ENCODE measurements around the gene WDR70.

The WDR70 gene

GRCh38 chr5:37730896-37731455 lies 351.9 kb downstream of the WDR70 start:
- no peak for DNase-seq

GRCh38 chr5:37734114-37734513 lies 355.0 kb downstream of the WDR70 start:
- no peak for DNase-seq

GRCh38 chr5:37735649-37736347 lies 356.7 kb downstream of the WDR70 start:
- DNase-seq, result no peak

GRCh38 chr5:37736397-37736796 lies 357.3 kb downstream of the WDR70 start:
- no peak for DNase-seq

GRCh38 chr5:37737326-37738056 lies 358.4 kb downstream of the WDR70 start:
- DNase-seq, result no peak

- peak in 2 of 5 experiments; percentile 3 to 88 for DNase-seq
Observed at GRCh38 chr5:37738057-37738691, 359.1 kb downstream of the WDR70 start.

- no peak for DNase-seq
Observed at GRCh38 chr5:37738865-37739488, 359.9 kb downstream of the WDR70 start.

GRCh38 chr5:37739817-37740261 lies 360.7 kb downstream of the WDR70 start:
- DNase-seq, result no peak

- no peak for DNase-seq
Observed at GRCh38 chr5:37740331-37741066, 361.4 kb downstream of the WDR70 start.

GRCh38 chr5:37742111-37742510 lies 363.0 kb downstream of the WDR70 start:
- DNase-seq, result no peak

- no peak for DNase-seq
Observed at GRCh38 chr5:37751227-37751626, 372.1 kb downstream of the WDR70 start.

- DNase-seq, result no peak
Observed at GRCh38 chr5:37754976-37755375, 375.9 kb downstream of the WDR70 start.

GRCh38 chr5:37755581-37755980 lies 376.5 kb downstream of the WDR70 start:
- DNase-seq, result no peak

GRCh38 chr5:37756248-37756647 lies 377.1 kb downstream of the WDR70 start:
- no peak for DNase-seq

- DNase-seq, result no peak
Observed at GRCh38 chr5:37757980-37758582, 379.0 kb downstream of the WDR70 start.

GRCh38 chr5:37767251-37767650 lies 388.1 kb downstream of the WDR70 start:
- no peak for DNase-seq

- DNase-seq, result no peak
Observed at GRCh38 chr5:37767961-37768360, 388.8 kb downstream of the WDR70 start.

GRCh38 chr5:37768371-37768770 lies 389.3 kb downstream of the WDR70 start:
- DNase-seq, result no peak

- no peak for DNase-seq
Observed at GRCh38 chr5:37769108-37769507, 390.0 kb downstream of the WDR70 start.

- DNase-seq, result no peak
Observed at GRCh38 chr5:37769840-37770239, 390.7 kb downstream of the WDR70 start.

- DNase-seq, result no peak
Observed at GRCh38 chr5:37770786-37771185, 391.7 kb downstream of the WDR70 start.

GRCh38 chr5:37771203-37771611 lies 392.1 kb downstream of the WDR70 start:
- DNase-seq, result no peak
